ENCODE data around the gene GNE.
"Not testable (repeated sequence)": the region's sequence is repeated elsewhere in the genome, so short reads cannot be mapped to it uniquely, and the experiment has no call there.

The GNE gene, protein sequence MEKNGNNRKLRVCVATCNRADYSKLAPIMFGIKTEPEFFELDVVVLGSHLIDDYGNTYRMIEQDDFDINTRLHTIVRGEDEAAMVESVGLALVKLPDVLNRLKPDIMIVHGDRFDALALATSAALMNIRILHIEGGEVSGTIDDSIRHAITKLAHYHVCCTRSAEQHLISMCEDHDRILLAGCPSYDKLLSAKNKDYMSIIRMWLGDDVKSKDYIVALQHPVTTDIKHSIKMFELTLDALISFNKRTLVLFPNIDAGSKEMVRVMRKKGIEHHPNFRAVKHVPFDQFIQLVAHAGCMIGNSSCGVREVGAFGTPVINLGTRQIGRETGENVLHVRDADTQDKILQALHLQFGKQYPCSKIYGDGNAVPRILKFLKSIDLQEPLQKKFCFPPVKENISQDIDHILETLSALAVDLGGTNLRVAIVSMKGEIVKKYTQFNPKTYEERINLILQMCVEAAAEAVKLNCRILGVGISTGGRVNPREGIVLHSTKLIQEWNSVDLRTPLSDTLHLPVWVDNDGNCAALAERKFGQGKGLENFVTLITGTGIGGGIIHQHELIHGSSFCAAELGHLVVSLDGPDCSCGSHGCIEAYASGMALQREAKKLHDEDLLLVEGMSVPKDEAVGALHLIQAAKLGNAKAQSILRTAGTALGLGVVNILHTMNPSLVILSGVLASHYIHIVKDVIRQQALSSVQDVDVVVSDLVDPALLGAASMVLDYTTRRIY

DNA sequence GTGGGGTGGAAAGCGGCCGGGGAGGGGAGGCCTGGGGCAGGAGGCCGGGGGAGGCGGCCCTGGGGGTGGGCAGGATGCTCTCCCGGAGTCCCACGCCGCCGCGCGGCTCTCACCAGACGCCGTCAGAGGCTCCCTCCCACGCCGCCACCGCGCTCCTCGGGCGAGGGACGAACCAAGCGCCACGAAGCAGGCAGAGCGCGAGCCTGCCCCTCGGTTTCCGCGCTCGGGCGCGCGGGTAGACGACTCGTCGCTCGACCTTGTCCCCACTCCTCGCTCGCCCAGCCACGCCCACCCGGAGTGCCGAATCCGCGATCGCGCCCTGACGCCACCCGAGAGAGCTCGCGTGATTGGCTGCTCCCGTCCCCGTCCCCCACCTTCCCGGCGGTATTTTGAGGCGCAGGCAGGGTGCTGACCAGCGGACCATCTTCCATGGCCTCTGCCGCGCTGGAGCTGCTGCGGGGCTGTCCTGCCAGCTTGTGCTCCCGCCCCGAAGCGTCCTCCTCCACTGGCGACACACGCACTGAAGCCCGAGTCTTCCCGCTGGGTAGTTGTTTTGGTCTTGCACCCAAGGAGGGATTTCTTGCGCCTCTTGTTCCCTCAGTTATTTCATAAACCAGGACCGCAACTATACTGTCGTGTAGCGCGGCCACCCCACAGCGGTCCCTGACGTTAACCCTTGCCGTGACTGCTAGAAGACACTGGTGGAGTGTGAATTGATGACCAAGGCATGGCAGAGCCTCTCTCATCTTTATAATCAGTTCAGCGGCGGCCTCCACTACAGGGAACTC, at the start of gene GNE:
GNE (minus strand) TSS at position 241 of the 788 bp plus-strand sequence. CDS start 9,093 bp downstream, outside the sequence.
- TF ChIP-seq SNAI2 (CRISPR knock-in tag; IDR thresholded peaks at IDR 0.05) (no peak), ZFP30 (CRISPR knock-in tag; IDR thresholded peaks at IDR 0.05) (no peak), ESRRG (CRISPR knock-in tag; IDR thresholded peaks at IDR 0.05) (no peak), ZNF565 (CRISPR knock-in tag; conservative IDR thresholded peaks at IDR 0.05; ENCODE audit: low read depth) (no peak), ISL1 (CRISPR knock-in tag; IDR thresholded peaks at IDR 0.05) (no peak), GLIS3 (CRISPR knock-in tag; IDR thresholded peaks at IDR 0.05) (no peak), OSR1 (CRISPR knock-in tag; IDR thresholded peaks at IDR 0.05) (no peak), BACH2 (CRISPR knock-in tag; IDR thresholded peaks at IDR 0.05; ENCODE audit: borderline replicate concordance) (no peak), PPARA (CRISPR knock-in tag; IDR thresholded peaks at IDR 0.05; ENCODE audit: borderline replicate concordance) (no peak), ZC3H10 (CRISPR knock-in tag; IDR thresholded peaks at IDR 0.05) (no peak)
- TF ChIP-seq, protein P1, sequence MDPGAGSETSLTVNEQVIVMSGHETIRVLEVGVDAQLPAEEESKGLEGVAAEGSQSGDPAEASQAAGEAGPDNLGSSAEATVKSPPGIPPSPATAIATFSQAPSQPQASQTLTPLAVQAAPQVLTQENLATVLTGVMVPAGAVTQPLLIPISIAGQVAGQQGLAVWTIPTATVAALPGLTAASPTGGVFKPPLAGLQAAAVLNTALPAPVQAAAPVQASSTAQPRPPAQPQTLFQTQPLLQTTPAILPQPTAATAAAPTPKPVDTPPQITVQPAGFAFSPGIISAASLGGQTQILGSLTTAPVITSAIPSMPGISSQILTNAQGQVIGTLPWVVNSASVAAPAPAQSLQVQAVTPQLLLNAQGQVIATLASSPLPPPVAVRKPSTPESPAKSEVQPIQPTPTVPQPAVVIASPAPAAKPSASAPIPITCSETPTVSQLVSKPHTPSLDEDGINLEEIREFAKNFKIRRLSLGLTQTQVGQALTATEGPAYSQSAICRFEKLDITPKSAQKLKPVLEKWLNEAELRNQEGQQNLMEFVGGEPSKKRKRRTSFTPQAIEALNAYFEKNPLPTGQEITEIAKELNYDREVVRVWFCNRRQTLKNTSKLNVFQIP (CRISPR knock-in tag; IDR thresholded peaks at IDR 0.05; ENCODE audit: borderline replicate concordance, low read depth), result no peak
- TF ChIP-seq, protein P2, sequence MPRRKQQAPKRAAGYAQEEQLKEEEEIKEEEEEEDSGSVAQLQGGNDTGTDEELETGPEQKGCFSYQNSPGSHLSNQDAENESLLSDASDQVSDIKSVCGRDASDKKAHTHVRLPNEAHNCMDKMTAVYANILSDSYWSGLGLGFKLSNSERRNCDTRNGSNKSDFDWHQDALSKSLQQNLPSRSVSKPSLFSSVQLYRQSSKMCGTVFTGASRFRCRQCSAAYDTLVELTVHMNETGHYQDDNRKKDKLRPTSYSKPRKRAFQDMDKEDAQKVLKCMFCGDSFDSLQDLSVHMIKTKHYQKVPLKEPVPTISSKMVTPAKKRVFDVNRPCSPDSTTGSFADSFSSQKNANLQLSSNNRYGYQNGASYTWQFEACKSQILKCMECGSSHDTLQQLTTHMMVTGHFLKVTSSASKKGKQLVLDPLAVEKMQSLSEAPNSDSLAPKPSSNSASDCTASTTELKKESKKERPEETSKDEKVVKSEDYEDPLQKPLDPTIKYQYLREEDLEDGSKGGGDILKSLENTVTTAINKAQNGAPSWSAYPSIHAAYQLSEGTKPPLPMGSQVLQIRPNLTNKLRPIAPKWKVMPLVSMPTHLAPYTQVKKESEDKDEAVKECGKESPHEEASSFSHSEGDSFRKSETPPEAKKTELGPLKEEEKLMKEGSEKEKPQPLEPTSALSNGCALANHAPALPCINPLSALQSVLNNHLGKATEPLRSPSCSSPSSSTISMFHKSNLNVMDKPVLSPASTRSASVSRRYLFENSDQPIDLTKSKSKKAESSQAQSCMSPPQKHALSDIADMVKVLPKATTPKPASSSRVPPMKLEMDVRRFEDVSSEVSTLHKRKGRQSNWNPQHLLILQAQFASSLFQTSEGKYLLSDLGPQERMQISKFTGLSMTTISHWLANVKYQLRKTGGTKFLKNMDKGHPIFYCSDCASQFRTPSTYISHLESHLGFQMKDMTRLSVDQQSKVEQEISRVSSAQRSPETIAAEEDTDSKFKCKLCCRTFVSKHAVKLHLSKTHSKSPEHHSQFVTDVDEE (CRISPR knock-in tag; IDR thresholded peaks at IDR 0.05), result no peak
- ATAC-seq, result peak; percentile 97

DNA sequence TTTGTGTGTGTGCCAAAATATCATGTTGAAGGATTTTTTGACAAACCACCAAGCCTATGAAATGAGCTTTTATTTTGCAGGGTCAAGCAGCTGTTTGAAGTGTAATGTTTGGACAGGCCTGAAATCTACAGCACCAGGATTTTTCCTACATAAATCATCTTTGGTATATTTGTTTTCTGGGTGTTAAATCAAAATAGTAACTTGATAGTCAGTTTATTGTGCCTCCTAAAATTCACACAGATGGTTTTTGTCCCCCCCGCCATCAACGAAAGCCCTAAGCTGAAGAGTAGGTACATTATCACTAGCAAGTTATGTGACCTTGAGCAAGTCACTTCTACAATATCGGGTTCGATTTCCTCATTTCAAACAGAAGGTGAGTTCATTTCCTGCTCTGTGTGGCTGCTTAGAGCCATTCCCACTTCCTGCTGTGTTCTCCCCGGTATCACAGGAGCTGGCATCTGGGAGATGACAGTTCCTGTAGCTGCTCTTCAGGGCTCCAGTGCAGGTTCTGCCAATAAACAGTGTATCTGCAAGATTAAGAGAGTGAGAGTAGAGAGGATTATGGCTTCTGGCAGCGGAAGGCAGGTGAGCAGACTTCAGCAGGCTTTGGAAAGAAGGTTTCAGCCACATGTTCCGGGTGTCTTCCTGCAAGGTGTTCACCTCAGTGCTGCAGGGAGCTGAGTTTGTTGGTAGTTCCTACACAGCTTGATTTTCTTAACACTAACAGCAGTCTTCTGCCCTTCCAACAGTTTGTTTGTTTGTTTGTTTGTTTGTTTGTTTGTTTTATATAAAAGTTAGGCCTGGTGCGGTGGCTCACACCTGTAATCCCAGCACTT, 48.4 kb upstream of the GNE start:
- TF ChIP-seq ESRRG (CRISPR knock-in tag; IDR thresholded peaks at IDR 0.05) (no peak), SNAI2 (CRISPR knock-in tag; IDR thresholded peaks at IDR 0.05) (no peak), ZFP3 (CRISPR knock-in tag; IDR thresholded peaks at IDR 0.05) (no peak)
- TF ChIP-seq, protein P1 (CRISPR knock-in tag; IDR thresholded peaks at IDR 0.05; ENCODE audit: borderline replicate concordance, low read depth), result no peak
- ATAC-seq, result no peak

DNA sequence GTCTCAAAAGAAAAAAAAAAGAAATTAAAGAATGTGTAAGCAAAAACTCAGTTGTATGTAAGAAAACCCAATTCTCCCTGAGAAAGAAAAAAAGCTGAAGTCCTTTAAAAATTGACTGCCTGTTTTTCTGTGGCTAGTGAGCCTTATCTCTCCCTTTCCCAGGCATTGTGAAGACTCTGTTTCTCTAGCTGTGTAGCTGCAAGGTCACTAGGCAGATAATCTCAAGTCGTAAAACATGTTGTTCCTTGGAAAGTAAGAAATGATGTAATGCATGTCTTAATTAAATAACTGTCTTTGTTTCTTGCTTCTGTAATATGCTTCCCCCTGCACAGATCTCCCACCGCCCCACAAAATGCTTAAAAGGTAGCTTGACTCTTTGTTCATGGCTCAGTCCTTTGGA, 46.1 kb upstream of the GNE start:
- not testable (repeated sequence) for ATAC-seq

DNA sequence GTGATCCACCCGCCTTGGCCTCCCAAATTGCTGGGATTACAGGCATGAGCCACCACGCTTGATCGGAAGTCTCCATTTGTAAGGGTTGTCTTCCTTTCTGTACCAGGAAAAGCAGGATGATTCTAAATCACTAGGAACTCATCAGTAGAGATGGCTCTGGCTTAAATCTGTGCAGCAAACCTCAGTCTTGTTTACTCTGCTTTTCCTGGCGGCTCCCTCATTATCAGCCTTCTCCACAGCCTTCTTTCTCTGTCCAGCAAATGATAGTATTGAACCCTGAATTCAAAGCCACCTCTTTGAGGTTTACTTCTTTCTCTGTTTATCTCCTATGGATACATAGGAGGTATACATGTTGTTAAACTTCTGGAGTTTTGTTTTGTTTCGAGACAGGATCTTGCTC, 43.0 kb upstream of the GNE start:
- ATAC-seq, result no peak
- TF ChIP-seq CSDC2 (CRISPR knock-in tag; IDR thresholded peaks at IDR 0.05) (no peak), ZNF8 (CRISPR knock-in tag; IDR thresholded peaks at IDR 0.05) (no peak), ZFP30 (CRISPR knock-in tag; IDR thresholded peaks at IDR 0.05) (no peak), ESRRG (CRISPR knock-in tag; IDR thresholded peaks at IDR 0.05) (no peak)
- TF ChIP-seq, protein P3, sequence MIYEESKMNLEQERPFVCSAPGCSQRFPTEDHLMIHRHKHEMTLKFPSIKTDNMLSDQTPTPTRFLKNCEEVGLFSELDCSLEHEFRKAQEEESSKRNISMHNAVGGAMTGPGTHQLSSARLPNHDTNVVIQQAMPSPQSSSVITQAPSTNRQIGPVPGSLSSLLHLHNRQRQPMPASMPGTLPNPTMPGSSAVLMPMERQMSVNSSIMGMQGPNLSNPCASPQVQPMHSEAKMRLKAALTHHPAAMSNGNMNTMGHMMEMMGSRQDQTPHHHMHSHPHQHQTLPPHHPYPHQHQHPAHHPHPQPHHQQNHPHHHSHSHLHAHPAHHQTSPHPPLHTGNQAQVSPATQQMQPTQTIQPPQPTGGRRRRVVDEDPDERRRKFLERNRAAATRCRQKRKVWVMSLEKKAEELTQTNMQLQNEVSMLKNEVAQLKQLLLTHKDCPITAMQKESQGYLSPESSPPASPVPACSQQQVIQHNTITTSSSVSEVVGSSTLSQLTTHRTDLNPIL (CRISPR knock-in tag; IDR thresholded peaks at IDR 0.05; ENCODE audit: low read depth), result no peak

All from SK-N-SH treated with all-trans-retinoic acid at 6 μM for 48 hours (cell line).